Nephron (organoid): ENCODE results near the gene FCSK.

Experiments
- H3K27ac Mint-ChIP-seq, 3 experiments: 2 replicates each; pipeline ENCODE4 v1.8.0; 2020; ENCODE audit warnings: mixed read lengths in 3 of 3, mild to moderate bottlenecking in 2 of 3, moderate library complexity in 1 of 3
- H3K27me3 Mint-ChIP-seq: 2 replicates; pipeline ENCODE4 v1.8.0; 2021; ENCODE audit warnings: low read depth, mild to moderate bottlenecking, moderate library complexity, mixed read lengths
- H3K36me3 Mint-ChIP-seq: 2 replicates; pipeline ENCODE4 v1.8.0; 2020; ENCODE audit warnings: low read depth, mixed read lengths
- H3K4me1 Mint-ChIP-seq: 2 replicates; pipeline ENCODE4 v1.8.0; 2020; ENCODE audit warnings: mixed read lengths
- H3K4me3 Mint-ChIP-seq, 3 experiments: 2 replicates each; pipeline ENCODE4 v1.8.0; 2020; ENCODE audit warnings: mild to moderate bottlenecking in 3 of 3, mixed read lengths in 3 of 3, moderate library complexity in 2 of 3
- H3K9me3 Mint-ChIP-seq: 2 replicates; pipeline ENCODE4 v1.8.0; 2020; ENCODE audit warnings: mixed read lengths
- TF ChIP-seq, protein P1 (sequence below), 3 experiments: fragments of 200-600 bp; sonication (generic); IDR thresholded peaks; one replicate each; pipeline ENCODE4 v1.5.0; 2021; ENCODE audit warnings: antibody characterized with exemption in 3 of 3; ENCODE audit not compliant: unreplicated experiment in 3 of 3

Gene FCSK

DNA sequence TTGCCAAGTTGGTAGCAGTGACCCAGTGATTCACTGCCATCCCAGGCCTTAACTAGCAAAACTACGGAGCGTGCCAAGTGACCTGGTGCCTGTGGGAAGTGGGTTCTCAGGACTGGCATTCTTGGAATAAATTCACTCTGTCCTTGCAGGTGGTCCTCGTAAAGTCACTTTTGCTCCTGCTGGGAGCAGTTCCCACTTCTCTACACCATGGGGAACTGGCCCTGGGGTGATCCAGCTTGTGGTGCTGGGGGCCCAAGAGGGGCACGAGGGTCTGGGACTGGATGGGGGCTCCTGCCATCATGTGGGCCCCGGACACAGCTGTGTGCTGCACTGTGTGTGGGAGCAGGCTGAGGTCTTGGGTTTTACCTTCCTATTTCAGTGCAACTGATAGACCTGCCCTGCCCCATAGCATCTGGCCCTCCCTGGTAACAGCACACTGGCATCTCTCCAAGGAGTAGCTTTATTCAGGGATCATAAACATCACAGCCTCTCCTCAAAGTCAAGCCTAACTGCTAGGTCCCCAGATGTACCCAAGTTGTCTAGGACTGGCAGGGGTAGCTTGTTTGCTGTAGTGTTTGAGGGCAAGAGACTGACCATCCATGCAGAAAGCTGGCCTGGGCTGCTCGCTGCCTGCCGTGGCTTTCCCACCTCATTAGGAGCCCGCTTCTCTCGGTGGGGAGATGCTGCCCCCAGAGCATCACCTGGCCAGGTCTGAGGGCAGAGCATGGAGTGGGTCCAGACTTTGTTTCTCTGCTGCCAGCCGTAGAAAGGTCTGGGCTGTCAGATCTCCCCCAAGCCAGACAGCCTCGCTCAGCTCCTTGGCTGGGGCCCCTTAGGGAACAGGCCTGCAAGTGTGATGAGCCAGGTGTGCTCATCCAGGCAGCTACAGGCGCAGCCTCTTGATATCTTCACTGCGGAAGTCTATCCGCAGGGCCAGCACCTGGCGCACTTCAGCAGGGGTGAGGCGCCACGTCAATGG, 26.0 kb downstream of the FCSK start:
- Mint-ChIP-seq H3K36me3 (peaks cover 13% of the 10 kb centered on the region), H3K27me3 (no peaks in the 10 kb centered on the region), H3K4me1 (no peaks in the 10 kb centered on the region), H3K4me3 (no peak overlapping the region), H3K9me3 (no peaks in the 10 kb centered on the region), H3K27ac (no peak overlapping the region)
- TF ChIP-seq, protein P1, sequence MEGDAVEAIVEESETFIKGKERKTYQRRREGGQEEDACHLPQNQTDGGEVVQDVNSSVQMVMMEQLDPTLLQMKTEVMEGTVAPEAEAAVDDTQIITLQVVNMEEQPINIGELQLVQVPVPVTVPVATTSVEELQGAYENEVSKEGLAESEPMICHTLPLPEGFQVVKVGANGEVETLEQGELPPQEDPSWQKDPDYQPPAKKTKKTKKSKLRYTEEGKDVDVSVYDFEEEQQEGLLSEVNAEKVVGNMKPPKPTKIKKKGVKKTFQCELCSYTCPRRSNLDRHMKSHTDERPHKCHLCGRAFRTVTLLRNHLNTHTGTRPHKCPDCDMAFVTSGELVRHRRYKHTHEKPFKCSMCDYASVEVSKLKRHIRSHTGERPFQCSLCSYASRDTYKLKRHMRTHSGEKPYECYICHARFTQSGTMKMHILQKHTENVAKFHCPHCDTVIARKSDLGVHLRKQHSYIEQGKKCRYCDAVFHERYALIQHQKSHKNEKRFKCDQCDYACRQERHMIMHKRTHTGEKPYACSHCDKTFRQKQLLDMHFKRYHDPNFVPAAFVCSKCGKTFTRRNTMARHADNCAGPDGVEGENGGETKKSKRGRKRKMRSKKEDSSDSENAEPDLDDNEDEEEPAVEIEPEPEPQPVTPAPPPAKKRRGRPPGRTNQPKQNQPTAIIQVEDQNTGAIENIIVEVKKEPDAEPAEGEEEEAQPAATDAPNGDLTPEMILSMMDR (IDR thresholded peaks at IDR 0.05; ENCODE audit: unreplicated experiment in 3 of 3) = no peak

DNA sequence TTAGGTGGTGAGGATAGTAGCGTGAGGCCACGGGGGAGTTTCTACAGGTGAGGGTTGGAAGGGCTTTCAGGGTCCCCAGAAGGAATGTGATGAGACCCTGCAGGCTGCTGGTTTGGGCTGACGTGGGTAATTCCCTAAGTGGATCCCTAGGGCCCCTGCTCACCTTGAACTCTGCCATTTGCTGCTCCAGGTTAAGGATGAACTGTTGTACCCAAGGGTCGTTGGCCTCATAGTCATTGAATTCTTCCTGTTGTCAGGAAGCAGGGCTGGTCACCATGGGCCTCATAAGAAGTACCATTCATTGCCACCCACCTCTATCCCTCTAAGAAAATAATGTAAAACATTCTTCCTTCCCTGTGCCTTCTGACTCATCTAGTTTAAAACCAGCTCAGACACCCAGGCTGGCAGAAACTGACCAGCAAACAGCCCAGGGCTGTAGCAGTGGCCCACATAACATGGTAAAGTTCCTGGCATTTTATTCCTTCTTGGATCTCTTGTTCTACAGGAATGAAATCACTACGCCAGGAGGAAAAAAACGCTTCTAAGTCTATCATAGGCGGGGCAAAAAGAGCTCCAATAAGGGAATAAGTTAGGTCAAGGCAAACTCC, 27.6 kb downstream of the FCSK start:
- peaks cover 21% of the 10 kb centered on the region for H3K36me3 Mint-ChIP-seq
- H3K4me3 Mint-ChIP-seq = no peak overlapping the region
- TF ChIP-seq, protein P1 (IDR thresholded peaks at IDR 0.05; ENCODE audit: unreplicated experiment in 3 of 3) = no peak
- no peaks in the 10 kb centered on the region for H3K27me3 Mint-ChIP-seq
- no peak overlapping the region for H3K27ac Mint-ChIP-seq
- no peaks in the 10 kb centered on the region for H3K4me1 Mint-ChIP-seq
- no peaks in the 10 kb centered on the region for H3K9me3 Mint-ChIP-seq

DNA sequence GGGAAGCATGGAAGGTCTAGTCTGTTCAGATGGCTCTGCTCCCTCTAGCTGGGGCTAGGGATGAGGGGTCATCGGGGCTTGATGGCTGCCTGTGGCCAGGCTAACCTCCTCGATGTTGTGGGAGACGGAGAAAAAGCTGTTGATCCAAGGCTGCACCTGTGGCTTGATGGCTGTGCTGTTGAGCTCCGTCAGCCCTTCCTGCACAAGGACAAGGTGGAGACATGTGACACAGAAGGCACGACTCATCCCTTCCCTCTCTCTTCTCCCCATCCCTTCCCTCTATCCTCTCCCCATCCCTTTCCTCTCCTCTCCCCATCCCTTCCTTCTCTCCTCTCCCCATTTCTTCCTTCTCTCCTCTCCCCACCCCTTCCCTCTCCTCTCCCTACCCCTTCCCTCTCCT, 28.2 kb downstream of the FCSK start:
- no peak overlapping the region for H3K27ac Mint-ChIP-seq
- no peaks in the 10 kb centered on the region for H3K4me1 Mint-ChIP-seq
- TF ChIP-seq, protein P1 (IDR thresholded peaks at IDR 0.05; ENCODE audit: unreplicated experiment in 3 of 3) = no peak
- H3K9me3 Mint-ChIP-seq = no peaks in the 10 kb centered on the region
- no peak overlapping the region for H3K4me3 Mint-ChIP-seq
- H3K27me3 Mint-ChIP-seq = no peaks in the 10 kb centered on the region
- H3K36me3 Mint-ChIP-seq = peaks cover 21% of the 10 kb centered on the region

DNA sequence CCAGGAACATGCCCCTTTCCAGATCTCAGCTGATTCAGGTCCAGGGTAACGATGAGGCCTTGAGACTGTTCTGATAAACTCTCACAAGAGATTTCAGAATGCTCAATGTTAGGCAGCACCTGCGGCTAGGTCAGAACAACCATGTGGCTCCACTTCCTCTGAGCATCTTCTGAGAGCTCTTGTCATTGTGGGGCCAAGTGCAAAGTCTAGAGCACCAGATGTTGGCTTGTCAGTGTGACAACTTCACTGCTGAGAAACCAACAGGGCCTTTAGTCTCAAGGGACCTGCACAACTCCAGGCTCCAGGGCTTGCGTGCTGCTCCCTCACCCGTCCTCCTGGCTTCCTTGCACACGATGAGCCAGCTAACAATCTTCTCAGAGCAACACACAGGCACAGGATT, 29.0 kb downstream of the FCSK start:
- TF ChIP-seq, protein P1 (IDR thresholded peaks at IDR 0.05; ENCODE audit: unreplicated experiment in 3 of 3) = no peak
- no peaks in the 10 kb centered on the region for H3K9me3 Mint-ChIP-seq
- H3K4me3 Mint-ChIP-seq = no peak overlapping the region
- no peaks in the 10 kb centered on the region for H3K27me3 Mint-ChIP-seq
- H3K36me3 Mint-ChIP-seq = peaks cover 21% of the 10 kb centered on the region
- no peak overlapping the region for H3K27ac Mint-ChIP-seq
- H3K4me1 Mint-ChIP-seq = no peaks in the 10 kb centered on the region

DNA sequence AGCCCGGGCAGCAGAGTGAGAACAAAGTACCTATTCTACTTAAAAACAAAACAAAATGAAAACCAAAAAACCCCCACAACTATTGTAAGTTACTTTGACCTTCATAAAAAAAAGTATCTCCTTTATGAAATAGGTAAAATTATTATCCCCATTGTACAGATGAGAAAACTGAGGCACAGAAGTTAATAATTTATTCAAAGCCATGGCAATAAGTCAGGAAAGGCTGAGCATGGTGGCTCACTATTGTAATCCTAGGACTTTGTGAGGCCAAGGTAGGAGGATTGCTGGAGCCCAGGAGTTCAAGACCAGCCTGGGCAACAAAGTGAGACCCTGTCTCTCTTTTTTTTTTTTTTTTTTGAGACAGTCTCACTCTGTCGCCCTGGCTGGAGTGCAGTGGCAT, 30.5 kb downstream of the FCSK start:
- TF ChIP-seq, protein P1 (IDR thresholded peaks at IDR 0.05; ENCODE audit: unreplicated experiment in 3 of 3) = no peak
- H3K36me3 Mint-ChIP-seq = peaks cover 24% of the 10 kb centered on the region
- H3K4me3 Mint-ChIP-seq = no peak overlapping the region
- H3K9me3 Mint-ChIP-seq = no peaks in the 10 kb centered on the region
- H3K27ac Mint-ChIP-seq = no peak overlapping the region
- no peaks in the 10 kb centered on the region for H3K4me1 Mint-ChIP-seq
- H3K27me3 Mint-ChIP-seq = no peaks in the 10 kb centered on the region
